NCI-H187 (cell line): ENCODE data around the gene SUSD2.
"Not testable (repeated sequence)": the region's sequence is repeated elsewhere in the genome, so short reads cannot be mapped to it uniquely, and the experiment has no call there.

ENCODE experiments used
- DNase-seq, 2 experiments: peaks; one replicate each; lab custom pipeline; 2025; lab: John Stamatoyannopoulos, UW

The SUSD2 gene

DNA sequence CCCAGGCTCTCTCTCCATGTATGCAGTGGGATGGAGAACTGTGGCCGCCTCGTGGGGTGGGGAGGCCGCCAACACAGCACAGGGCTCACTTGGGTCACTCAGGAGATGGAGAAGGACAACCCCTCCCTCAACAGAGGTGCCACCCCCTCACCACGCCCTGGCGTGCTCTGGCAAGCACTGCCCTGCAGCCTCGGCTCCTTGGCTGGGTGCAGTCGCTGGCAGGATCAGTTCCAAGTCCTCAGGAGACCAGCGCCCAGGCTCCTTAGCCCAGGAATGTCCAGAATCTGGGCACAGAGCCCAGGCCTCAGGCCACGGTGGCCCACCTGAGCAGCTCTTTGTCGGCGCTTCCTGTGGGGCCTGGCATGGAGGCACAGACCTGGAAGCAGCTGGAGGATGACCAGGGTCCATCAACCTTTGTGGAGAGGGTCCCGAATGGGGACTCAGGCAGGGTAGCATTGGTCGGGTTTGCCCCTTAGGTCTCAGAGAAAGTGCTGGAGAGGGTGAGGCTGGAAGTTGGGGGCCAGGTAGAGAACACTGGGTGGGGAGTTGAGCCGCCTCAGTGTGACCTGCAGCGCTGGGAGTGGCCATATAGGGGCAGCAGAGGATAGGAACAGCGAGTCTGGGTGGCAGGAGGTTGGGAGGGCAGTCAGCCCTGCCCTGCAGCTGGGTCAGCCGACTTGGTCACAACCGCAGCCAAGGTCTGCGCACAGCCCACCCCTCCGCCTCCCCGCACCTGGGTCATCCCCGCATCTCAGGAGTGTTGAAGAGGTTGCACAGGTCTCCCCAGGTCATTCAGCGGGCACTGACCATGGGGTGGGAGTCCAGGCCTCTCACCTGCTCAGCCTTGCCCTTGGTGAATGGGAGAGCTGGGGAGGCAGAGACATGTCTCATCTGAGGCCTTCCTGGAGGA is 8.2 kb downstream of the SUSD2 start:
- DNase-seq = no peak

DNA sequence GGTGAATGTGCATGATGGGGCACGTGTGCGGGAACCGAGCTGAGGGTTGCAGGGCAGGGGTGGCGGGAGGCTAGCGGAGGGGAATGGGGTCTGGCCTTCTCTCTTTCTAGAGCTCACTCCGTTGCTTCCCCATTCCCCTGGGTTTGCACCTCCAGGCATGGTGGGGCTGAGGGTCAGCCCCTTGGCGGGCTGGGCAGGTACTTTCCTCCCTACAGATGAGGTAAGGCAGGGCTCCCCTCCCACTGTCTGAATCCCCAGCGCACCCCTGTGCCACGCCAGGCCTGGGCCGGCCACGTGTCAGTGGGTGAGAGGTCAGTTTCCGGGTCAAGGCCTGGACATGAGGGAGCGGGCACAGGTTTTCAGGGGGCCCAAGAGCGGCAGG is 8.9 kb downstream of the SUSD2 start:
- no peak for DNase-seq

DNA sequence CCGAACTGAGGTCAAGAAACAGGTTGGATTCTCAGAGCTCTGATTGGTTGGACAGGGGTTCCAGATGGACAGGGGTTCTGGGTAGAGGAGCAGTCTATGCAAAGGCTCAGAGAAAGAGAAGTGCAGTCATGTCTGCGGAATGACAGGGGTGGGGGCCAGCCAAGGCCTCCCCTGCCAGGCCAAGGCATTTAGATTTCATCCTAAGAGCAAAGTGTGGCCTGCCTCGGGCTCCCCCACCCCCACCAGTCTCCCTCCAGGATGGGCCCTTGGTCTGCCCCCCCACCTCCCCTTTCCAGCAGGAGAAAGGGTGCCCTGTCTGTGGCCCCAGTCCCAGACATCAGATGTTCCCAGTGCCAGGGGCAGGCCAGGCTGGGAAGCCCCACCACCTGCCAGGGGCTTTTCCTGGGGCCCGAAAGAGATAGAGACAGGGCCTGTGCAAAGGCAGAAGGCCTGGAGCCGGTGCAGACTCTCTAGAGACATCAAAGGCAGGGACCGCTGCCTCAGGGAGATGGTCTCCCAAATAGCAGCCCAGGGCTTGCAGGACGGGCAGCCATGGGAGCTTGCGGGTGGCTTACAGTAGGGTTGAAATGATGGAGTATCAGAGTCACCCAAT is 9.4 kb downstream of the SUSD2 start:
- DNase-seq = no peak

DNA sequence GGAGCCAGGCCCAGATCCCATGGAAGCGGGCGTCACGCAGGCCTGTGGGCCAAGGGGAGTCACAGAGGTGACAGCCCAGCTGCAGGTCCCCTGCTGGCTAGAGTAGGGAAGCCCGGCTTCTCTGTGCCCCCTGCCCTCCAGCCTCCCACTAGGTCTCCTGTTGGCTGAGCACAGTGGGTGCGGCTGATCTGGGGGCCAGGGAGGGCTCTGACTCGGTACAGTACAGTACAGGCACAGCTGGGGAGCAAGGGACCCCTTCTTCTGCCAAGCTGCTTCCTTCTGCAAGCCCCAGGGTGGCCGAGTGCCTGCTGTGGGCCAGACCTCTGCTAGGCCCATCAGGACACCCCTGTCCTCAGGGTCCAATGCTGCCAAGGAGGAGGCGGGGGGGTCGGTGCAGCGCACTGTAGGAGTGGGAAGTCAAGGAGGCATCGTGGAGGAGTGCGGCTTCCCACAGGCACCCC is 10.1 kb downstream of the SUSD2 start:
- DNase-seq = no peak

DNA sequence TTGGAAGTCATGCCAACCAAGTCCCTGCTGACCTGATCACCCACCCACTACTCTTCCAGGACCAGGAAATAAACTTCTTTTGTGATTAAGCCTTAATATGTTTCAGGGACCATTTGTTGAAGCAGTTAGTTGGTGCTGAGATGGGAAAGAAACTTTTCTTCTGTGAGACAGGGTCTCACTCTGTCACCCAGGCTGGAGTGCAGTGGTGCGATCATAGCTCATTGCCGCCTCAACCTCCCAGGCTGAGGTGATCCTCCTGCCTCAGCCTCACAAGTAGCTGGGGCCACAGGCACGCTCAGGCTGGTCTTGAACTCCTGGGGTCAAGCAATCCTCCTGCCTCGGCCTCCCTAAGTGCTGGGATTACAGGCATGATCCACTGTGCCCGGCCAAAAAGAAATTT is 10.6 kb downstream of the SUSD2 start:
- no peak for DNase-seq

DNA sequence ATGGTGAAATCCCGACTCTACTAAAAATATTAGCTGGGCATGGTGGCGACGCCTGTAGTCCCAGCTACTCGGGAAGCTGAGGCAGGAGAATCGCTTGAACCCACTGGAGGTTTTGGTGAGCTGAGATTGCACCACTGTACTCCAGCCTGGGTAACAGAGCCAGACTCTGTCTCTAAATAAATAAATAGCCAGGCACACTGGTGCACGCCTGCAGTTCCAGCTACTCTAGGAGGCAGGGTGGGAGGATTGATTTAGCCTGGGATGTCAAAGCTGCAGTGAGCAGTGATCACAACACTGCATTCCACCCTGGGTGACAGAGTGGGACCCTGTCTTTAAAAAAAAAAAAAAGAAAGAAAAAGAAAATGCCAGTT is 17.4 kb downstream of the SUSD2 start:
- DNase-seq = no peak

DNA sequence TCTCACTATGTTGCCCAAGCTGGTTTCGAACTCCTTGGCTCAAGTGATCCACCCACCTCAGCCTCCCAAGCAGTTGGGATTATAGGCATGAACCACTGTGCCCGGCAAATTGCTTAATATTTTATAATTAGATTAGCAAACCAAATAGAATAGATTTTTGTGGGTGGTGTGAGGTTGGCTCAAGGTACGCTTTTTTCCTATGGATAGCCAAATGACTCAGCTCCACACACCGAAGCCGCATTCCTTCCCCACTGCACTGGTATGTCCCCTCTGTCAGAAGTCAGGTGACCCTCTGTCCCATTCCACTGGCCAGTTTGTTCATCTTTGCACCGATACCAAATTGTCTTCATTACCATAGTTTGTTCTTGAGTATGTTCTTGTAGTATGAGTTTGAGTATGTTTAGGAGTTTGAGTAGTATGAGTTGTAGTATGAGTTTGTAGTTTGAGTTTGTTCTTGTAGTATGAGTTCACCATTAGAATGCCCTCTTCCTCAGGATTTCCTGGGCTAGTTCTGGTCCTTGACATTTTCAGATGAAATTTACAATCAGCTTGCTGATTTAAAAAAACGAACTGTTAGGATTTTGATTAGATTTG is 19.4 kb downstream of the SUSD2 start:
- DNase-seq = no peak

DNA sequence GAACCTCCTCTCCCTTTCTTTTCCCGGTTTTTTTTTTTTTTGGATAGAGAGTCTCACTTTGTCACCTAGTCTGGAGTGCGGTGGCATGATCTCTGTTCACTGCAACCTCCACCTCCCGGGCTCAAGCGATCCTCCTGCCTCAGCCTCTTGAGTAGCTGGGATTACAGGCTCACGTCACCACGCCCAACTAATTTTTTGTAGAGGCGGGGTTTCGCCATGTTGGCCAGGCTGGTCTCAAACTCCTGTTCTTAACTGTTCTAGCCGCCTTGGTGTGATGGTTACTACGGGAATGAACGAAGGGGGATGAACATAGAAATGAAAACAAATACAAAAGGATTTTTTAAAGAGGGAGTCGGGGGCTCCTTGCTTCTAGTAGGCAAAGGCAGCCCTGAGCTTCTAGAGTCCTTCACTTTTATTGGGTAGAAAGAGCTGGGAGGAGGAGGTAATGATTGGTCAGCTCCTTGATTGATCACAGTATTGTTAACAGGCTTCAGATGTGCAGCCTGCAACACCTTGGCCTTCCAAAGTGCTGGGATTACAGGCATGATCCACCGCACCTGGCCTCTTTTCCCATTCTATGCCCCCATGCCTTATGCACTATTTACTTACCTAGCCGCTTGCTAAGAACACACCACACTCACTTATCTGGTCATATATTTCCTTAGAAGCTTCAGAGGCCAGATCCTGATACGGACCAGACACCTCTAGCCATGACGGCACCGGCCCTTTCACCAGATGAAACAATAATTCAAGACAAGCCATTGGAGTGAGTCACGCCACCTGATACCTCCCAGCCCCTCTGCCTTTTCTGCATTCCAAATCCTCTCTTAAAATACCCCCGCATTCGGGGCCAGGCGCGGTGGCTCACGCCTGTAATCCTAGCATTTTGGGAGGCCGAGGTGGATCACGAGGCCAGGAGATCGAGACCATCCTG is 20.7 kb downstream of the SUSD2 start:
- no peak for DNase-seq

DNA sequence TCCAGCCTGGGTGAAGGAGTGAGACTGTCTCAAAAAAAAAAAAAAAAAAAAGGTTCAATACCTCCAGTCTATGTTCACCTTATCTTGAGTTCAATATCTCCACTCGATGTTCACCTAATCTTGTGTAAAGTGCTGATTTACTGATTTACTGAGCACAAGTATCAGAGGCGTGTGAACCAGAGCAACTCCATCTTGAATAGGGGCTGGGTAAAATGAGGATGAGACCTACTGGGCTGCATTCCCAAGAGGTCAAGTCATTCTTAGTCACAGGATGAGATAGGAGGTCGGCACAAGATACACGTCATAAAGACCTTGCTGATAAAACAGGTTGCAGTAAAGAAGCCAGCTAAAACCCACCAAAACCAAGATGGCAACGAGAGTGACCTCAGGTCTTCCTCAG is 22.6 kb downstream of the SUSD2 start:
- DNase-seq = not testable (repeated sequence)

DNA sequence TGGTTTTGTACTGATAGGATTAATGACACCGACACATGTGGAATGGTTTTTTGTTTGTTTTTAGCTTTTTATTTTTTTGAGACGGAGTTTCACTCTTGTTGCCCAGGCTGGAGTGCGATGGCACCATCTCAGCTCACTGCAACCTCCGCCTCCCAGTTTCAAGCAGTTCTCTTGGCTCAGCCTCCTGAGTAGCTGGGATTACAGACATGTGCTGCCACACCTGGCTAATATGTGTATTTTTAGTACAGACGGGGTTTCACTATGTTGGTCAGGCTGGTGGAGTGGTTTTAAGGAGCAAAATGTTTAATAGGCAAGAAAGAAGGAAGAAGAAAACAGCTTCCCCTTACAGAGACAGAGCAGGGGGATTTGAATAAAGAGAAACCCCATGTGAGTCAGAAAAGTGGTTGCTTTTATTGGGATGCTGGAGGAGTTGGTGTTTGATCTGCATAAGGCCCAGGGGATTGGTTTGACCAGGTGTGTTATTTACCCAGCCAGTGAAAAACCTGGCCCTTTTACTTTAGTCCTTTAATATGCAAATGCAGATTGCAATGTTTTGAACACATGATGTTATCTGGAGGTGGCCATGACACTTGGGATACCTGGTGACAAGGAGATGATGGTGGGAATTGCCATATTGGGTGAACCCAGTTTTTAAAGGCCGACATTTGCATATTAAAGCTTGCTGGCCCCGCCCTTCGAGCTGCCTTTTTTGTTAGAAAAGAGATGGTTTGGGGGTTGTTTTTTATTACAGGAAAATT is 24.3 kb downstream of the SUSD2 start:
- no peak for DNase-seq

DNA sequence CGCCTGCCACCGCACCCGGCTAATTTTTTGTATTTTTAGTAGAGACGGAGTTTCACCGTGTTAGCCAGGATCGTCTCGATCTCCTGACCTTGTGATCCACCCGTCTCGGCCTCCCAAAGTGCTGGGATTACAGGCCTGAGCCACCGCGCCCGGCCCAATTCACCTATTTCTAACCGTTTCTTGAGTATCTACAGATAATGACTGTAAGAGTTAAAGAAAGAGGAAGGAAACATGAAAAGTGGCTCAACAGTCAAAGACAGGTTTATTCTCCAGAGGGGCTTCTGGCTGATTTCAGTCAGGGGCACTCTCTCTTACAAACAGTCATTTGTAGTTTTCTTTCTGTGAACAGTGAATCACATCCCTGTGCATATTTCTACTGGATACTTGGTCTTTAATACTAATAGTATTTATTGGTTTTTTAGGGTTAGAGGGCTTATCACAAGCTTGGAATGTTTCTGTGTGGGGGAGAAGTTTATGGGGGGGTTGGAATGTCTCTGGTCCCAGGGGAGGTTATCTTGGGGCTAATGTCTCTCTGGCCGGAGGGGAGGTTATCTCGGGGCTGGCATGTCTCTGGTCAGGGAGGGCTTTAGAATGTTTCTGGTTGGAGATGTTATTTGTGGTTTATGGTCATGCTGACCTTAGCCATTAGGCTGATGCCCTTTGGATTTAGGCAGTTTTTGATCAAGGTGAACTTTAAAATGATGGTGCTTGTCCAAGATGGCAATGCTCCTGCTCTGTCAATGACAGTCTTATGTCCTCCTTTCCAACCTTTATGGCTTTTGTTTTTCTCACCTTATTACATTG is 25.4 kb downstream of the SUSD2 start:
- DNase-seq = not testable (repeated sequence)

DNA sequence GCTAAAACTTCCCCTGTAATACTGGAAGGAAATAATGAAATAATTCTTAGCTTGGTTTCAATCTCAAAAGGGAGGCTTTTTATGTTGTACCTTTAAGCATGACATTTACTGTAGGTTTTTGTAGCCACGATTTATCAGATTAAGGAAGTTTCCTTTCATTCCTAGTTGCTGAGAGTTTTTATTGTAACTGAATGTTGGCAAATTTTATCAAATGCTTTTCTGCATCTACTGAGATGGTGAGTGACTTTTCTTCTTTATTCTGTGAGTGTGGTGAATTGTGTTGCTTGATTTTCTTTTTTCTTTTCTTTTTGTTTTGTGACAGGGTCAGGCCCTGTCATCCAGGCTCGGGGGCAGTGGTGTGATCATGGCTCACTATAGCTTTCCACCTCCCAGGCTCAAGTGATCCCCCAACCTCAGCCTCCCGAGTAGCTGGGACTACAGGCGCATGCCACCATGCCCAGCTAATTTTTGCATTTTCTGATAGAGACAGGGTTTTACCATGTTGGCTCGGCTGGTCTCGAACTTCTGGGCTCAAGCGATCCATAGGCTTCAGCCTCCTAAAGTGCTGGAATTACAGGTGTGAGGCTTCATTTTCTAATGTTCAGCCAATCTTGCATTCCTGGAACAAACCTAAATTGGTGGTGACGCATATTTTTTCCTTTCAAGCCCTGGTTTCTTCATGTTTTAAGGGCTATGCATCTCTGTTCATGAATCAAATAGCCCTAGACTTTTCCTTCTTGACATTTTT is 26.2 kb downstream of the SUSD2 start:
- no peak for DNase-seq

DNA sequence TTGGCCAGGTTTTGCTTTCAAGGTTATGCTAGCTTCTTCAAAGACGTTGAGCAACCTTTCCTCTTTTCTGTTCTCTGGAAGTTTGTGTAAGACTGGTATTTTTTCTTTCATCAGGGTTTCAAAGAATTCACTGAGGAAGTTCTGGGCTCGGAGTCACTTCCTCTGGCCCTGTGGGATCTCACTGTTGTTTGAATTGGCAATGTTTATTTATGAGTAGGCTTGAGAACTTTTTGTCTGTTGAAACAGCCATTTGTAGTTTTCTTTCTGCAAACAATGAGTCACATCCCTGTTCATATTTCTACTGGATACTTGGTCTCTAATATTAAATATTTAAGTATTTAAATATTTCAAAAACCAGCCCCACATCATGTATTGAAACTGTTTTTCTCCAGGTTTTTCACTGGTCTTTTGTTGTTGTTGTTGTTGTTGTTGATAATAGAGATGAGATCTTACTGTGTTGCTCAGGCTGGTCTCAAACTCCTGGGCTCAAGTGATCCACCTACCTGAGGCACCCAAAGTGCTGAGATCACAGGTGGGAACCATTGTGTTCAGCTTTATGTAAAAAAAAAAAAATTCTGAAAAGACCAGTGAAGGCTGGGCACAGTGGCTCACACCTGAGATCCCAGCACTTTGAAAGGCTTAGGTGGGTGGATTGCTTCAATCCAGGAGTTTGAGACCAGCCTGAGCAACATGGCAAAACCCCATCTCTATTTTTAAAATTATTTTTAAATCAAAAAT is 26.9 kb downstream of the SUSD2 start:
- DNase-seq = no peak

DNA sequence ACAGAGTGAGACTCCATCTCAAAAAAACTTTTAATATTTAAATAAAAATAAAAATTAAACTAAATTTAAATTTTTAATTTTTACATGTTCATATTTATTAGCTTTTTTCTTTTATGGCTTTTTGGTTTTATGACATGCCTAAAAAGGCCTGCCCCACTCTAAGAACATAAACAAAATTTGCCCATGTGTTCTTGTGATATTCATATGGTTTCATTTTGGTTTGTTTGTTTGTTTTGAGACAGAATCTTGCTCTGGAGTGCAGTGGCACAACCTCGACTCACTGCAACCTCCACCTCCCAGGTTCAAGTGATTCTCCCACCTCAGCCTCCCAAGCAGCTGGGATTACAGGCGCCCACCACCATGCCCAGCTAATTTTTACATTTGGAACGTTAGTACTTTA is 27.7 kb downstream of the SUSD2 start:
- DNase-seq = no peak

DNA sequence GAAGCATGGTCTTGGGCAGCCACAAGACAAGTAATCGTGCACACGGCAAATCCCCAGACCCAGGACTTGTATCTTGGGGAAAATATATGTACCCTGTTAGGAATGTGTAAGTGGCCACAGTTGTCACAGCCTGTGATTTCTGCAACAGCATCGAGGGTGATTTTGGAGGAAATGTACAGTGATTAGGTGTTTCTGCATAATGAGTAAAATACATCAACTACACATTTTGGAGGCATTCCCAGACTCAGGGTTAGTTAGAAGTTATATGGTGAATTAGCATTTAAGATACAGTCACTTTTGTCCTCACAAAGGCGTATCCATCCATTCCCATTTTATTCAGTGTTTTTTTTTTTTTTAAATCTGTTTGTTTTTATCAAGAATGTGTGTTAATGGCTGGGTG is 28.4 kb downstream of the SUSD2 start:
- no peak for DNase-seq

DNA sequence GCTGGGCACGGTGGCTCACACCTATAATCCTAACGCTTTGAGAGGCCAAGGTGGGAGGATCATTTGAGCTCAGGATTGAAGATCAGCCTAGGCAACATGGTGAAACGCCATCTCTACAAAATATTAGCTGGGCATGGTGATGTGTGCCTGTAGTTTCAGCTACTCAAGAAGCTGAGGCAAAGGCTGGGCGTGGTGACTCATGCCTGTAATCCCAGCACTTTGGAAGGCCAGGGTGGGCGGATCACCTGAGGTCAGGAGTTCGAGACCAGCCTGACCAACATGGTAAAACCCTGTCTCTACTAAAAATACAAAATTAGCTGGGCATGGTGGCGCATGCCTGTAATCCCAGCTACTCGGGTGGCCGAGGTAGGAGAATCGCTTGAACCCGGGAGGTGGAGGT is 29.1 kb downstream of the SUSD2 start:
- DNase-seq = not testable (repeated sequence)

DNA sequence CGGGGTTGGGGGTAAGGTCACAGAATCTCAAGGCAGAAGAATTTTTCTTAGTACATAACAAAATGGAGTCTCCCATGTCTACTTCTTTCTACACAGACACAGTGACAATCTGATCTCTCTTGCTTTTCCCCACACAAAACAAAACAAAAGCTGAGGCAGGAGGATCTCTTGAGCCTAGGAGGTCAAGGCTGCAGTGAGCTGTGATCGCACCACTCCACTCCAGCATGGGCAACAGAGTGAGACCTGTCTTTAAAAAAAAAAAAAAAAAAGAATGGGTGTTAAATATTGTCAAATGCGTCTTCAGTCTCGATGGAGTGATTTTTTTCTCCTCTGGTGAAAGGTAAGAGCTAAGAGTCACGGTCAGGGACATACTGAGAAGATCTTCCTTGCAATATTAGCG is 30.4 kb downstream of the SUSD2 start:
- DNase-seq = not testable (repeated sequence)

DNA sequence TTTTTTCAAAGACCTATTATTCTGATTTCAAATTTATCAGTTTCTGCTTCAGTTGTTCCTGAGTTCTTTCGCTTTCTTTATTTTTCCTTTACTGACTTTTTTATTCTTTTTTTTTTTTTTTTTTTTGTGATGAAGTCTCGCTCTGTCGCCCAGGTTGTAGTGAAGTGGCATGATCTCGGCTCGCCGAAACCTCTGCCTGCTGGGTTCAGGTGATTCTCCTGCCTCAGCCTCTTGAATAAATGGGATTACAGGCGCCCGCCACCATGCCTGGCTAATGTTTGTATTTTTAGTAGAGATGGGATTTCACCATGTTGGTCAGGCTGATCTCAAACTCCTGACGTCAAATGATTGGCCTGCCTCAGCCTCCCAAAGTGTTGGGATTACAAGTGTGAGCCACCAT is 31.8 kb downstream of the SUSD2 start:
- not testable (repeated sequence) for DNase-seq
